ENCODE data around the gene FDCSP. TPM values are rescaled to one million over a fixed set of nuclear protein-coding genes. Genes with fewer than 3 reads are reported as not detected.
A peak's percentile ranks its signal among the peaks of the same experiment; 100 is the strongest.

FDCSP gene
- total RNA-seq, 1 experiment from 2014 or later = not detected

DNA sequence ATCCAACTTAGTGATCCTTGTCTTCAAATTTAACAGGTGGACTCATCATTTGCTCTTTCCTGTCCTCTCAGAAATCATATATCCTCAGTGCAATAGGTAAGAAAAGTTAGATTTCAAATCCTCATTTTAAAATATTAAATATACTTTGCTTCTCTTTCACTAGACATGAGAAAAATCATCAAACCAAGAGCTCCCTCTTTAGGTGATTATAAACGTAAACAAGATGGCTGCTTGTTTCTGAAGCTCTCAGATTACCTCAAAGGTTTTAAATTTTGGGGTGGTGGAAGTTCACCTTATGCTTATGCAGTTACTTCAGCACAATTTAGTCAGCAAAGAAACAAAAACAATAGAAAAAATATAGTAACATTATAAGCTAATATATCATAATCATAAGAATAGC is 43.8 kb downstream of the FDCSP start:
- Histone ChIP-seq H3K79me2 (ENCODE audit: low read depth) (no peaks in the 10 kb centered on the region), H3K27me3 (ENCODE audit: insufficient read depth, low read depth) (no peaks in the 10 kb centered on the region), H3F3A (ENCODE audit: insufficient read depth, low read depth) (no peaks in the 10 kb centered on the region), H3K27ac (no peak overlapping the region), H3K9me3 (ENCODE audit: insufficient read depth, low read depth) (no peaks in the 10 kb centered on the region), H4K20me1 (ENCODE audit: insufficient read depth) (no peaks in the 10 kb centered on the region), H2AFZ (no peak overlapping the region), H3K4me2 (no peak overlapping the region), H3K4me3 (no peak overlapping the region), H3K4me1 (replicated peaks; ENCODE audit: insufficient read depth) (no peaks in the 10 kb centered on the region), H3K9me2 (ENCODE audit: insufficient read depth) (no peaks in the 10 kb centered on the region), H3K36me3 (ENCODE audit: low read depth) (no peaks in the 10 kb centered on the region)
- intact Hi-C loops (cut with micrococcal nuclease; ENCODE audit: unreplicated experiment) = loop anchor here (1.0 to 2.0 kb wide), 3 partner anchors 86 to 581 kb away; no protein-coding TSS in a partner anchor
- DNase-seq = no peak
- no TSS peak for BruUV-seq (replicated peaks)
- ChIA-PET POLR2A (ENCODE audit: unreplicated experiment) (no interaction called here), CTCF (no interaction called here)
- TF ChIP-seq, protein P1, sequence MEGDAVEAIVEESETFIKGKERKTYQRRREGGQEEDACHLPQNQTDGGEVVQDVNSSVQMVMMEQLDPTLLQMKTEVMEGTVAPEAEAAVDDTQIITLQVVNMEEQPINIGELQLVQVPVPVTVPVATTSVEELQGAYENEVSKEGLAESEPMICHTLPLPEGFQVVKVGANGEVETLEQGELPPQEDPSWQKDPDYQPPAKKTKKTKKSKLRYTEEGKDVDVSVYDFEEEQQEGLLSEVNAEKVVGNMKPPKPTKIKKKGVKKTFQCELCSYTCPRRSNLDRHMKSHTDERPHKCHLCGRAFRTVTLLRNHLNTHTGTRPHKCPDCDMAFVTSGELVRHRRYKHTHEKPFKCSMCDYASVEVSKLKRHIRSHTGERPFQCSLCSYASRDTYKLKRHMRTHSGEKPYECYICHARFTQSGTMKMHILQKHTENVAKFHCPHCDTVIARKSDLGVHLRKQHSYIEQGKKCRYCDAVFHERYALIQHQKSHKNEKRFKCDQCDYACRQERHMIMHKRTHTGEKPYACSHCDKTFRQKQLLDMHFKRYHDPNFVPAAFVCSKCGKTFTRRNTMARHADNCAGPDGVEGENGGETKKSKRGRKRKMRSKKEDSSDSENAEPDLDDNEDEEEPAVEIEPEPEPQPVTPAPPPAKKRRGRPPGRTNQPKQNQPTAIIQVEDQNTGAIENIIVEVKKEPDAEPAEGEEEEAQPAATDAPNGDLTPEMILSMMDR (conservative IDR thresholded peaks at IDR 0.05) = peak; percentile 35; the same call in 1 of the 2 replicates
- no peak for TF ChIP-seq EZH2 (IDR thresholded peaks at IDR 0.05; ENCODE audit: low read depth)

DNA sequence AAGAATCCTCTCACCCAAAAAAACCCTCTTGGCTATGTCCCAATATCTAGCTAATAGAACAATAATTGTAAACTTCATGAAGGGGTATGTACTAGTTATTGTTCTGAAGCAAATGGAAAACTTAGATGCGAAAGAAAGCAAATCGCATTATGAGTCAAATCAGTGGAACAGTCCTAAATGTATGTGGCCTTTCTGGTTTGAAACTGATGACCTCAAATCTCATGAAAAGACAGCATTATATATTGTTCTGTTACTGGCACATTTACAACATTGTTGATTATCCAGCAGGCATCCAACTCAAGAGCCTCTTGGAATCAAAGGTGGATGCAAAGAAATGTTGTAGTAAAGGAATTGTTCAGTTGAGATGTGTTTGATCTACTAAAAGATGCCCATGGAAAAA is 51.2 kb downstream of the FDCSP start:
- no peaks in the 10 kb centered on the region for H3K79me2 ChIP-seq (ENCODE audit: low read depth)
- H3K9me3 ChIP-seq (ENCODE audit: insufficient read depth, low read depth) = no peaks in the 10 kb centered on the region
- H3K4me3 ChIP-seq = no peak overlapping the region
- no peaks in the 10 kb centered on the region for H3K36me3 ChIP-seq (ENCODE audit: low read depth)
- no peak overlapping the region for H3K27ac ChIP-seq
- BruUV-seq (replicated peaks) = no TSS peak
- H4K20me1 ChIP-seq (ENCODE audit: insufficient read depth) = no peaks in the 10 kb centered on the region
- H3K4me2 ChIP-seq = no peak overlapping the region
- H3K4me1 ChIP-seq (replicated peaks; ENCODE audit: insufficient read depth) = no peaks in the 10 kb centered on the region
- H2AFZ ChIP-seq = no peak overlapping the region
- H3F3A ChIP-seq (ENCODE audit: insufficient read depth, low read depth) = no peaks in the 10 kb centered on the region
- POLR2A ChIA-PET (ENCODE audit: unreplicated experiment) = no interaction called here
- TF ChIP-seq, protein P1 (conservative IDR thresholded peaks at IDR 0.05) = no peak
- no peak for TF ChIP-seq EZH2 (IDR thresholded peaks at IDR 0.05; ENCODE audit: low read depth)
- intact Hi-C loops (cut with micrococcal nuclease; ENCODE audit: unreplicated experiment) = no loop called here
- H3K9me2 ChIP-seq (ENCODE audit: insufficient read depth) = no peaks in the 10 kb centered on the region
- CTCF ChIA-PET = no interaction called here
- DNase-seq = no peak
- no peaks in the 10 kb centered on the region for H3K27me3 ChIP-seq (ENCODE audit: insufficient read depth, low read depth)

DNA sequence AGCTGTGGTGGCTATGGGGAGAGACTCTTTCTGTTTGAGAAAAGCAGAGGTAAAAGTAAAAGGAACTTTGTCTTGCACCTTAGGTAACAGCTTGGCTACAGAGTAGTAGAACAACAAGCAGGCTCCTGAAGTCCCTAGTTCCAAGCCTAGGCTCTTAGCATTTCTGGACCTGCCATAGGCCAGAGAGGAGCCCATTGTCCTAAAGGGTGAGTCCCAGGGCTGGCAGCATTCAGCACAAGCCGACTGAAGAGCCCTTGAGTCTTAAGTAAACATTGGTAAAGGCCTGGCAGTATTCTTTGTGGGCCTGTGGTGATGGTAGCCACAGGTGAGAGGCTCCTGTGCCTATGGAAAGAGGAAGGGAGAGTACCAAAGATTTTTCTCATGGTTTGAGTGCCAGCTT is 54.6 kb downstream of the FDCSP start:
- intact Hi-C loops (cut with micrococcal nuclease; ENCODE audit: unreplicated experiment) = no loop called here
- H3F3A ChIP-seq (ENCODE audit: insufficient read depth, low read depth) = no peaks in the 10 kb centered on the region
- H3K79me2 ChIP-seq (ENCODE audit: low read depth) = no peaks in the 10 kb centered on the region
- H3K4me1 ChIP-seq (replicated peaks; ENCODE audit: insufficient read depth) = no peaks in the 10 kb centered on the region
- no peak overlapping the region for H3K4me2 ChIP-seq
- no peak overlapping the region for H3K27ac ChIP-seq
- no peak overlapping the region for H2AFZ ChIP-seq
- no peak for DNase-seq
- CTCF ChIA-PET = no interaction called here
- no peak overlapping the region for H3K4me3 ChIP-seq
- no peaks in the 10 kb centered on the region for H3K9me2 ChIP-seq (ENCODE audit: insufficient read depth)
- no peaks in the 10 kb centered on the region for H3K9me3 ChIP-seq (ENCODE audit: insufficient read depth, low read depth)
- BruUV-seq (replicated peaks) = no TSS peak
- H4K20me1 ChIP-seq (ENCODE audit: insufficient read depth) = no peaks in the 10 kb centered on the region
- H3K36me3 ChIP-seq (ENCODE audit: low read depth) = no peaks in the 10 kb centered on the region
- TF ChIP-seq, protein P1 (conservative IDR thresholded peaks at IDR 0.05) = no peak
- TF ChIP-seq EZH2 (IDR thresholded peaks at IDR 0.05; ENCODE audit: low read depth) = no peak
- POLR2A ChIA-PET (ENCODE audit: unreplicated experiment) = no interaction called here
- no peaks in the 10 kb centered on the region for H3K27me3 ChIP-seq (ENCODE audit: insufficient read depth, low read depth)

Other genes with a start within 250 kb of the FDCSP start
- gene STATH, start 230.2 kb upstream of the FDCSP start, total RNA-seq (2021) = not detected in 2 replicates
- not detected in 2 replicates for gene HTN3, start 197.7 kb upstream of the FDCSP start, total RNA-seq (2021)
- gene HTN1, start 175.7 kb upstream of the FDCSP start, total RNA-seq (2021) = not detected in 2 replicates
- gene PRR27, start 71.9 kb upstream of the FDCSP start, total RNA-seq (2021) = not detected in 2 replicates
- gene ODAM, start 30.4 kb upstream of the FDCSP start, total RNA-seq (2021) = 0.70 TPM in 1 of 2 replicates, not detected in the other
- not detected in 2 replicates for gene CSN3, start 16.5 kb downstream of the FDCSP start, total RNA-seq (2021)
- not detected in 2 replicates for gene CABS1, start 108.9 kb downstream of the FDCSP start, total RNA-seq (2021)
- gene SMR3A, start 134.6 kb downstream of the FDCSP start, total RNA-seq (2021) = not detected in 2 replicates
- not detected in 2 replicates for gene SMR3B, start 157.0 kb downstream of the FDCSP start, total RNA-seq (2021)
- not detected in 2 replicates for gene OPRPN, start 171.8 kb downstream of the FDCSP start, total RNA-seq (2021)
- gene MUC7, start 246.1 kb downstream of the FDCSP start, total RNA-seq (2021) = not detected in 2 replicates